KOPT-K1 (cell line): ENCODE measurements around the gene DNAJB5.
"Not testable (repeated sequence)": the region's sequence is repeated elsewhere in the genome, so short reads cannot be mapped to it uniquely, and the experiment has no call there.

Source experiments
- H3K27ac ChIP-seq: fragments of 200-600 bp; sonication (generic); 2 replicates; pipeline ENCODE4 v1.5.1; 2016; ENCODE audit warnings: antibody characterized with exemption, mild to moderate bottlenecking, low read depth, low read length; ENCODE audit not compliant: poor library complexity, severe bottlenecking
- H3K36me3 ChIP-seq: fragments of 200-600 bp; sonication (generic); 2 replicates; pipeline ENCODE4 v1.5.1; 2017; ENCODE audit warnings: antibody characterized with exemption, mild to moderate bottlenecking, low read length, moderate library complexity; ENCODE audit not compliant: insufficient read depth
- H3K9me3 ChIP-seq: fragments of 200-600 bp; sonication (generic); 2 replicates; pipeline ENCODE4 v1.5.1; 2017; ENCODE audit warnings: antibody characterized with exemption, low read length, mild to moderate bottlenecking; ENCODE audit not compliant: insufficient read depth, poor library complexity, severe bottlenecking

Gene DNAJB5

GRCh38 chr9:35001803-35002502 is 12.4 kb downstream of the DNAJB5 start:
- Histone ChIP-seq H3K36me3 (0 out of 2 replicates have a peak, but pooled peaks cover 3% of the 10 kb centered on the region), H3K27ac (no peak overlapping the region), H3K9me3 (no peaks in the 10 kb centered on the region)

- Histone ChIP-seq H3K9me3 (no peaks in the 10 kb centered on the region), H3K27ac (no peak overlapping the region), H3K36me3 (no peaks in the 10 kb centered on the region)
Observed at GRCh38 chr9:35002623-35003022, 13.1 kb downstream of the DNAJB5 start.

GRCh38 chr9:35004299-35004698 is 14.8 kb downstream of the DNAJB5 start:
- not testable (repeated sequence) for H3K9me3 ChIP-seq, H3K27ac ChIP-seq

GRCh38 chr9:35010351-35010958 is 20.9 kb downstream of the DNAJB5 start:
- Histone ChIP-seq H3K9me3 (peaks cover 14% of the 10 kb centered on the region), H3K36me3 (no peaks in the 10 kb centered on the region), H3K27ac (no peak overlapping the region)

More at GRCh38 chr9:35004299-35004698, 14.8 kb downstream of the DNAJB5 start:
- not testable (repeated sequence) for H3K36me3 ChIP-seq

GRCh38 chr9:35014517-35014916 is 25.0 kb downstream of the DNAJB5 start:
- no peak overlapping the region for H3K27ac ChIP-seq
- H3K9me3 ChIP-seq = peaks cover 14% of the 10 kb centered on the region
- no peaks in the 10 kb centered on the region for H3K36me3 ChIP-seq

GRCh38 chr9:35023443-35023842 is 33.9 kb downstream of the DNAJB5 start:
- peak overlapping the region; percentile 45 for H3K27ac ChIP-seq
- H3K9me3 ChIP-seq, H3K36me3 ChIP-seq: not testable (repeated sequence)

GRCh38 chr9:35026671-35027070 is 37.1 kb downstream of the DNAJB5 start:
- Histone ChIP-seq H3K36me3 (no peaks in the 10 kb centered on the region), H3K27ac (peak overlapping the region; percentile 59)

GRCh38 chr9:35027374-35027773 is 37.8 kb downstream of the DNAJB5 start:
- H3K36me3 ChIP-seq = no peaks in the 10 kb centered on the region
- H3K9me3 ChIP-seq = peaks cover 7% of the 10 kb centered on the region
- H3K27ac ChIP-seq = peak overlapping the region; percentile 59

More at GRCh38 chr9:35026671-35027070, 37.1 kb downstream of the DNAJB5 start:
- peaks cover 7% of the 10 kb centered on the region for H3K9me3 ChIP-seq

- Histone ChIP-seq H3K9me3 (peaks cover 7% of the 10 kb centered on the region), H3K27ac (peak overlapping the region; percentile 59), H3K36me3 (no peaks in the 10 kb centered on the region)
Observed at GRCh38 chr9:35027860-35028259, 38.3 kb downstream of the DNAJB5 start.

- peaks cover 7% of the 10 kb centered on the region for H3K9me3 ChIP-seq
- no peaks in the 10 kb centered on the region for H3K36me3 ChIP-seq
- H3K27ac ChIP-seq = peak overlapping the region; percentile 59
Observed at GRCh38 chr9:35028341-35028740, 38.8 kb downstream of the DNAJB5 start.

- no peak overlapping the region for H3K27ac ChIP-seq
- peaks cover 7% of the 10 kb centered on the region for H3K9me3 ChIP-seq
- no peaks in the 10 kb centered on the region for H3K36me3 ChIP-seq
Observed at GRCh38 chr9:35029241-35029640, 39.7 kb downstream of the DNAJB5 start.

GRCh38 chr9:35029852-35030251 is 40.3 kb downstream of the DNAJB5 start:
- Histone ChIP-seq H3K27ac (no peak overlapping the region), H3K36me3 (no peaks in the 10 kb centered on the region), H3K9me3 (peaks cover 7% of the 10 kb centered on the region)

- Histone ChIP-seq H3K27ac (no peak overlapping the region), H3K36me3 (no peaks in the 10 kb centered on the region), H3K9me3 (peaks cover 7% of the 10 kb centered on the region)
Observed at GRCh38 chr9:35033101-35033500, 43.6 kb downstream of the DNAJB5 start.

GRCh38 chr9:35035851-35036701 is 46.5 kb downstream of the DNAJB5 start:
- H3K36me3 ChIP-seq = no peaks in the 10 kb centered on the region
- peak overlapping the region; percentile 41 for H3K27ac ChIP-seq
- H3K9me3 ChIP-seq = no peaks in the 10 kb centered on the region

GRCh38 chr9:35042081-35042604 is 52.6 kb downstream of the DNAJB5 start:
- Histone ChIP-seq H3K36me3 (peaks cover 26% of the 10 kb centered on the region), H3K27ac (no peak overlapping the region), H3K9me3 (no peaks in the 10 kb centered on the region)
